Upper lobe of right lung (tissue), 1 donor: ENCODE data around the gene CETP. TPM values are rescaled to one million over a fixed set of nuclear protein-coding genes. Genes with fewer than 3 reads are reported as not detected.

Experiments
- ATAC-seq: fragments of 200-7000 bp; cut with Tn5 transposase; one replicate; pipeline ENCODE4 v1.9.1; 2020; ENCODE audit warnings: mild to moderate bottlenecking, moderate library complexity
- DNase-seq: peaks from one replicate; pipeline ENCODE4 v3.0.0-alpha.2; 2020
- H3K27ac ChIP-seq: fragments of 200-600 bp; one replicate; pipeline ENCODE4 v1.8.0; 2022
- H3K27me3 ChIP-seq: fragments of 200-600 bp; one replicate; pipeline ENCODE4 v1.8.0; 2022; ENCODE audit warnings: mild to moderate bottlenecking
- H3K36me3 ChIP-seq: fragments of 200-600 bp; one replicate; pipeline ENCODE4 v1.8.0; 2022
- H3K4me1 ChIP-seq: fragments of 200-600 bp; one replicate; pipeline ENCODE4 v1.8.0; 2022
- H3K4me3 ChIP-seq: fragments of 200-600 bp; one replicate; pipeline ENCODE4 v1.8.0; 2022; ENCODE audit warnings: mild to moderate bottlenecking
- H3K9me3 ChIP-seq: fragments of 200-600 bp; one replicate; pipeline ENCODE4 v1.8.0; 2022
- CTCF ChIP-seq: fragments of 200-600 bp; IDR thresholded peaks from one replicate; pipeline ENCODE4 v1.8.0; 2022; ENCODE audit warnings: antibody characterized with exemption
- intact Hi-C: fragments of 100-400 bp; cut with DNase I; formaldehyde crosslinking; loops from one replicate; pipeline ENCODE4 v1.11.0; 2022
- total RNA-seq: library from RNA; stranded (reverse); fragmentation: NEBNext Ultra II Directional; extraction: Animal tissue kit (Norgen Biotek cat#: 25700); gene quantifications from one replicate; pipeline ENCODE4 v1.2.1, GENCODE V29; 2021
- donor health status: DM: no; HTN: yes; CAD: no; lungs with severe emphysema.

Gene CETP
- total RNA-seq, 1 donor from 2014 or later = 1.9 TPM

GRCh38 chr16:56980201-56980535 is 18.4 kb downstream of the CETP start:
- intact Hi-C loops = no loop called here
- DNase-seq (no peak), ATAC-seq (no peak)
- TF ChIP-seq CTCF = no peak
- Histone ChIP-seq H3K9me3 (no peaks in the 10 kb centered on the region), H3K4me3 (no peak overlapping the region), H3K27ac (no peak overlapping the region), H3K36me3 (no peaks in the 10 kb centered on the region), H3K27me3 (no peaks in the 10 kb centered on the region), H3K4me1 (no peaks in the 10 kb centered on the region)

- Histone ChIP-seq H3K27ac (no peak overlapping the region), H3K36me3 (no peaks in the 10 kb centered on the region), H3K4me3 (no peak overlapping the region), H3K9me3 (no peaks in the 10 kb centered on the region), H3K27me3 (no peaks in the 10 kb centered on the region), H3K4me1 (no peaks in the 10 kb centered on the region)
- no peak for ATAC-seq
- DNase-seq = no peak
- no peak for TF ChIP-seq CTCF
- intact Hi-C loops = no loop called here
Measured at GRCh38 chr16:56980792-56981724, 19.3 kb downstream of the CETP start.

- no peak for ATAC-seq
- intact Hi-C loops = no loop called here
- no peaks in the 10 kb centered on the region for H3K4me1 ChIP-seq
- no peaks in the 10 kb centered on the region for H3K36me3 ChIP-seq
- no peaks in the 10 kb centered on the region for H3K9me3 ChIP-seq
- DNase-seq = no peak
- no peaks in the 10 kb centered on the region for H3K27me3 ChIP-seq
- H3K27ac ChIP-seq = no peak overlapping the region
- TF ChIP-seq CTCF = no peak
- no peak overlapping the region for H3K4me3 ChIP-seq
Measured at GRCh38 chr16:56981729-56982271, 20.1 kb downstream of the CETP start.

GRCh38 chr16:56982695-56983094 is 20.9 kb downstream of the CETP start:
- Histone ChIP-seq H3K9me3 (no peaks in the 10 kb centered on the region), H3K4me3 (no peak overlapping the region), H3K27ac (no peak overlapping the region), H3K27me3 (no peaks in the 10 kb centered on the region), H3K4me1 (no peaks in the 10 kb centered on the region), H3K36me3 (no peaks in the 10 kb centered on the region)
- intact Hi-C loops = no loop called here
- DNase-seq (no peak), ATAC-seq (no peak)
- TF ChIP-seq CTCF = no peak

GRCh38 chr16:56983211-56983751 is 21.5 kb downstream of the CETP start:
- Histone ChIP-seq H3K4me3 (no peak overlapping the region), H3K9me3 (no peaks in the 10 kb centered on the region), H3K27me3 (no peaks in the 10 kb centered on the region), H3K36me3 (no peaks in the 10 kb centered on the region), H3K4me1 (peaks cover 4% of the 10 kb centered on the region), H3K27ac (no peak overlapping the region)
- TF ChIP-seq CTCF = no peak
- ATAC-seq = no peak
- DNase-seq = no peak
- intact Hi-C loops = no loop called here
